Thymus (tissue), 11 donors: ENCODE results near the gene DDX39B. TPM values are rescaled to one million over a fixed set of nuclear protein-coding genes. Genes with fewer than 3 reads are reported as not detected.
A peak's percentile ranks its signal among the peaks of the same experiment; 100 is the strongest.
"Not testable (repeated sequence)": the region's sequence is repeated elsewhere in the genome, so short reads cannot be mapped to it uniquely, and the experiment has no call there.

Experiments used
- DNase-seq, 9 donors: peaks; one replicate each; pipeline ENCODE4 v3.0.0-alpha.2; 2013; ENCODE audit warnings: low spot score in 9 of 9, low read depth in 6 of 9, missing footprints in 1 of 9
- H3K27ac ChIP-seq, 2 donors: one replicate each; pipeline ENCODE4 v1.5.1; 2013; ENCODE audit warnings: control low read depth in 1 of 2, low read depth in 1 of 2, low read length in 1 of 2, mild to moderate bottlenecking in 1 of 2, moderate library complexity in 1 of 2
- H3K27me3 ChIP-seq, 2 donors: one replicate each; pipeline ENCODE4 v1.5.1; 2013; ENCODE audit warnings: low read length in 1 of 2; ENCODE audit not compliant: control insufficient read depth in 2 of 2, insufficient read depth in 1 of 2
- H3K36me3 ChIP-seq, 2 donors: one replicate each; pipeline ENCODE4 v1.5.1; 2013; ENCODE audit warnings: low read length in 1 of 2, mild to moderate bottlenecking in 1 of 2, moderate library complexity in 1 of 2; ENCODE audit not compliant: control insufficient read depth in 2 of 2, insufficient read depth in 2 of 2
- H3K4me1 ChIP-seq, 2 donors: one replicate each; pipeline ENCODE4 v1.5.1; 2013; ENCODE audit warnings: low read length in 2 of 2; ENCODE audit not compliant: control insufficient read depth in 2 of 2, insufficient read depth in 2 of 2
- H3K4me3 ChIP-seq, 2 donors: one replicate each; pipeline ENCODE4 v1.5.1; 2013; ENCODE audit warnings: low read length in 2 of 2, control low read depth in 1 of 2, mild to moderate bottlenecking in 1 of 2
- H3K9me3 ChIP-seq, 2 donors: one replicate each; pipeline ENCODE4 v1.5.1; 2013; ENCODE audit warnings: low read length in 1 of 2, mild to moderate bottlenecking in 1 of 2; ENCODE audit not compliant: control insufficient read depth in 2 of 2, insufficient read depth in 1 of 2
- WGBS: extraction: QIAGEN DNeasy Blood & Tissue Kit; methylation state at CpG from one replicate; pipeline ENCODE4 v1.1.7; 2013; 5-methylcytosine and 5-hydroxymethylcytosine counted together
- polyA plus RNA-seq: library from polyadenylated mRNA; stranded (reverse); fragments of 200-250 nt; gene quantifications from one replicate; pipeline ENCODE4 v1.2.3, GENCODE V29; 2013
- total RNA-seq: library from RNA; stranded (reverse); fragments of 120-200 nt; gene quantifications from one replicate; pipeline ENCODE4 v1.2.4, GENCODE V29; 2013
- donor health status: healthy.

The DDX39B gene
- total and polyA plus RNA-seq, 2 donors, result 305 to 761 TPM

DNA sequence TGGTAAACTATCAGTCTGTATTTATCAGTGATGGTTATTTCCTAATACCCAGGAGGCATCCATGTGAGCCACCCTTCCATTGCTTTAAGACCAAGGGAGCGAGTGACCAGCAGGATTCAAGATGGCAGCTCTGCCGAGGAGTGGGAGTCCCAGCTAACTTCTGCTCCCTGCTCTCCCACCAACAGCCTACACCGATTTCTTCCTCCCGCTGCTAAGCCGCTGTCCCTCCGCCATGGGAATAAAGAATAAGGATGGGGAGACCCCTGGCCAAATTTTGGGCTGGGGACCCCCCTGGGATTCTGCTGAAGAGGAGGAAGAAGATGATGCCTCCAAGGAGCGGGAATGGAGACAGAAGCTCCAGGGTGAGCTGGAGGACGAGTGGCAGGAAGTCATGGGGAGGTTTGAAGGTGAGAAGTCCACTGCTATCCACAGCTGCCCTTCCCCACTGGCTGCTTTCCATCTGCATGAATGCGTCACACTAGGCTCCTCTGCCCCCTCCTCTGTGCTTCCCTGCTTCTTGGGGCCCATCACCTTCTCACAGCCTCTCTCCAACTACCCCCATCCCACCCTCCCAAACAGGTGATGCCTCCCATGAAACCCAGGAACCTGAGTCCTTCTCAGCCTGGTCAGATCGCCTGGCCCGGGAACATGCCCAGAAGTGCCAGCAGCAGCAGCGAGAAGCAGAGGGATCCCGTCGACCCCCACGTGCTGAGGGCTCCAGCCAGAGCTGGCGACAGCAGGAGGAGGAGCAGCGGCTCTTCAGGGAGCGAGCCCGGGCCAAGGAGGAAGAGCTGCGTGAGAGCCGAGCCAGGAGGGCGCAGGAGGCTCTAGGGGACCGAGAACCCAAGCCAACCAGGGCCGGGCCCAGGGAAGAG, 15.9 kb upstream of the DDX39B start:
- Histone ChIP-seq H3K36me3 (peaks cover 7 to 34% of the 10 kb centered on the region in 2 donors), H3K27me3 (no peaks in the 10 kb centered on the region), H3K4me1 (peaks cover 43 to 61% of the 10 kb centered on the region in 2 donors), H3K4me3 (no peak overlapping the region), H3K9me3 (no peaks in the 10 kb centered on the region), H3K27ac (peak overlapping the region; percentile 71 to 85)
- WGBS, result 70% methylated on average over 24 of the region's 24 CpGs
- no peak for DNase-seq

DNA sequence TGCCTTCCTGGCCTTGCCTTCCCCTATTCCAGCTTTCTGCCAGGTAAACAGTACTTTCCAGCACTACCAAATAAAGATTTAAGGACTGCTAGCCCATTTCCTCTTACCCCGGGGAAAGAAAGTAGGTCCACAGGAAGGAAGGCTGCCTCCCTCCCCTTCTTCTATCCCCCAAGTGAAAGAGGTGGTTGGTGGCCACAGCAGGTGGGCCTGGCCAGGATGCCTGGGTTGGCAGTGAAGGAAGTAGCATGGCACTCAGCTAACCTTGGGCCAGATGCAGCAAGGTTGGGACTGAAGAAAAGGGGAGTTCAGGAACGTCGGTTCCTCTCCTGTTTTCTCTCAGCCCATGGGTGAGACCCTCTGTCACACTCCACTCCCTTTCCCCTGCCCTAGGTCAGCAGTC, 14.5 kb upstream of the DDX39B start:
- Histone ChIP-seq H3K27me3 (no peaks in the 10 kb centered on the region), H3K4me3 (no peak overlapping the region), H3K4me1 (peaks cover 43 to 61% of the 10 kb centered on the region in 2 donors), H3K9me3 (no peaks in the 10 kb centered on the region), H3K27ac (peak overlapping the region; percentile 74 to 75), H3K36me3 (peaks cover 7 to 36% of the 10 kb centered on the region in 2 donors)
- DNase-seq, result peak in 1 of 9 donors; percentile 74
- 10% methylated on average over 3 of the region's 3 CpGs for WGBS

DNA sequence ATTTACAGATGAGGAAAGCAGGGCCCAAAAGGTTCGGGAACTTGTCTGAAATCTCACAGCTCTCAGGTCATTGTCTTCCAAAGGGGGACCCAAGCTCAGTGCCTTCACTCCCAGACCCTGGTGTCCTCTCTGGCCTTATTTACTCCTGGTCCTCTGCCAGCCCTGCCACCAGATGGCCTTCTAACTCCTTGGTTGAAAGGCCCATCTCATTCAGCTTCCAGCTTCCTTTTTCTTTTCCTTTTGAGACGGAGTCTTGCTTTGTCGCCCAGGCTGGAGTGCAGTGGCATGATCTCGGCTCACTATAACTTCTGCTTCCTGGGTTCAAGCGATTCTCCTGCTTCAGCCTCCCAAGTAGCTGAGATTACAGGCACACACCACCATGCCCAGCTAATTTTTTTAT, 9.6 kb upstream of the DDX39B start:
- not testable (repeated sequence) for H3K4me3 ChIP-seq, H3K27ac ChIP-seq, H3K9me3 ChIP-seq, H3K27me3 ChIP-seq
- 27% methylated on average over 5 of the region's 5 CpGs for WGBS
- Histone ChIP-seq H3K36me3 (peaks cover 13 to 26% of the 10 kb centered on the region in 2 donors), H3K4me1 (peaks cover 13 to 34% of the 10 kb centered on the region in 2 donors)
- DNase-seq, result peak in 4 of 9 donors; percentile 56 to 88 (median 72)

DNA sequence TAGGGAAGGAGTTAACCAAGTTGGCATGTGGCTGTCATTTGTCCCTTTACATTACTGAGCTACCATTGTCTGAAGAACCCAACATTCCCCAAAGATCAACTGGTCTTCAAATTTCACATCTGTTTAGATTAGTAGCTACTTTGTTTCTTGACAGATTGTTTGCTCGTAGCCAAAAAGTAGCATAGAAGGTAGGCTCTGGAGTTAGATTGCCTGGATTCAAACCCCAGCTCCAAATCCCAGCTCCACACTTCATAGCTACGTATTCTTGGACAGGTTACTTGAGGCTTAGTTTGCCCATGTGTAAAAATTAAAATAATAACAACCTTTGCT, 6.7 kb upstream of the DDX39B start:
- Histone ChIP-seq H3K9me3 (no peaks in the 10 kb centered on the region), H3K27ac (peak overlapping the region in 1 of 2 donors; percentile 87), H3K27me3 (no peaks in the 10 kb centered on the region), H3K4me3 (no peak overlapping the region), H3K4me1 (peaks cover 7 to 31% of the 10 kb centered on the region in 2 donors), H3K36me3 (peaks cover 13 to 20% of the 10 kb centered on the region in 2 donors)
- DNase-seq, result no peak
- 97% methylated on average over 2 of the region's 2 CpGs for WGBS

DNA sequence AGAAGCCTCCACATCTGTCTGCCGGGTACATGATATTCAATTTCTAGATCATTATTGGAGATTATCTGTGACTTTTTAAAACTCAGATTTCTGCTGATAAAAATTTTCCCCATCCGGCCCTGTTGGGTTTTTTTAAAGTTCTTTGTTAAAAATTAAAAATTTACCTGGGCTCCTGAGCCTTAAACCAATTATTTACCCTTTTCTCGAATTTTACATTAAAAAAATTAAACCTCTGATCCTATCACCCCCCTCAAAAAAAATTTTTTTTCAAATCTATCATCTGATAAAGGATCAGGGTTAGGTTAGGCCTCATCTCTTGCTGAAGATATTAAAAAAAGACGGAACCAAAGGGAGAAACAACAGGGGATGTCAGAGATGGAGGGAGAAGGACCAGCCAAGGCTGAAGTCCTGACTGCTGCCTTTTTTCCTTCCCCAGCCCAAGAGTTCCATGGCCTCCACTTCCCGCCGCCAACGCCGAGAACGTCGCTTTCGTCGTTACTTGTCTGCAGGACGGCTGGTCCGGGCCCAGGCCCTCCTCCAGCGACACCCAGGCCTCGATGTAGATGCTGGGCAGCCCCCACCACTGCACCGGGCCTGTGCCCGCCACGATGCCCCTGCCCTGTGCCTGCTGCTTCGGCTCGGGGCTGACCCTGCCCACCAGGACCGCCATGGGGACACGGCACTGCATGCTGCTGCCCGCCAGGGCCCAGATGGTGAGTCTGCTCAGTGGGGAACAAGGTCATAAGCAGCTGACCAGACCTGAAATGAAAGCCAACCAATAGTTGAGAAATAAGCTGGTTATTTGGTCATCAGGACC, 6.1 kb upstream of the DDX39B start:
- no peak for DNase-seq
- Histone ChIP-seq H3K27me3 (no peaks in the 10 kb centered on the region), H3K9me3 (no peaks in the 10 kb centered on the region), H3K4me1 (peaks cover 8 to 34% of the 10 kb centered on the region in 2 donors), H3K27ac (peak overlapping the region; percentile 84 to 87), H3K4me3 (peak overlapping the region; percentile 53 to 63), H3K36me3 (peaks cover 13 to 14% of the 10 kb centered on the region in 2 donors)
- 86% methylated on average over 24 of the region's 24 CpGs for WGBS

DNA sequence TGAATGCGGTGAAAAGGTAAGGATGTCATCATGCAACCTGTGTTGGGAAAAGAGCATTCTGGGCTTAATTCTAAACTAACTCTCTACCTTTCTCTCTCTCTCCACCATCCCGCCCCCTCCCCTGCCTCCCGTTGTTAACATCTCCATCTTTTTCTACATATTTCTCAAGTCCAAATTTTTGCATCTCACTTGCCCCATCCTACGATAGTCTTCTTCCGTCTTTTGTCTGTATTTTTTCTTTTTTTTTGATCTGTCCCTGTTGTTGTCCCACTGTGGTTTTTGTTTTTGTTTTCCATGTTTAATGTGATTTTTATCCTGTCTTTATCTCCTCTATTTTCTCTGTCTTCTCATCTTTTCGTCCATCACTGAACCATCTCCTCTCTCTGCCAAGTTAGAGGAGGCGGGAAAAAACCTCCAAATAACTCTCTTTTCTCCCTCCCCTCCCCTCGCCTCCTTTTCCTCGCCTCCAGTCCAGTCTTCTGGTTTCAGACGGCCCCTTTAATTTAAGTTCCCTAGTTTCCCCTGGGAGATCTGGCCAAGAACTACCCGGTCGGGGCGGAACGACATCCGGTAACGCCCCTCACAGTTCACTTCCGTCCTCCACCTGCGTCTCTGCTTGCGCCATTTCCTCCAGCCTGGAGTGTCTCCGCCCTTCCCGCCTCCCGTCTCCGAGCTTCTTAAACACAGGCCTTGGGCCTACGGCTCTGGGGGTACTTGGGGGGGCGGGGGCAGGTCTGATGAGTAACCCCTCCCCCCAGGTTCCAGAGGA, 5.3 kb upstream of the DDX39B start, which contains the start of gene NFKBIL1:
NFKBIL1 (plus strand) TSS at position 651 of the 769 bp plus-strand sequence; CDS start at position 738, 87 bp downstream.
- WGBS, result under 1% methylated on average over 25 of the region's 25 CpGs

DNA sequence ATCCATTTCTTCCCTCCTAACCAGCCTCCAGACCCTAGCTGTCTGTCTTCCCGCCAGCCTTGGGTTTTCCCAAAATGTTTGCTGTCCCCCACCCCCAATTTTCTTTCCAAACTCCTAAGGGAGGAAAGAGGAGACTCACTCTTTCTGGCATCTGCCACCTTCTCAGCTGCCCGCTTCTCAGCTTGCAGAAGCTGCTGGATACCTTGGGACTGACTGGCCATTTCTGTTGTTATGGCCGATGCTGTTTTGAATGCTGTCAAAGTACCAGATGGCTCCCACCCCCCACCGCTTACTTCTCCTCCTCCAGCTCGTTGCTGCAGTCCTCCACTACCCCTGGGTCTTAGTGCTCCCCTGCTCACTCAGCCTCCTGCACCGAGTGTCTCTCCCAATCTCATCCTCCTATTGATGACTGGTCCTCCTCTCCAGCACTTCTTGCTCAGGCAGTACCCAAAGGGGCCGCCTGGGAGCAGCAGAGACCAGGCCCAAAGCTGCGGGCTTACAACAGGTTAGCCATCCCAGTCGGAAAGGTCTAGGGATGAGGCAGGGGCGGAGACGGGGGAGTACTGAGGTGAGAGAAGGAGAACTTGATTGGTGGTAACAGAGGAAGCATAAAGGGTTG, 4.6 kb upstream of the DDX39B start, which contains the start of gene ATP6V1G2:
ATP6V1G2 (minus strand) TSS at position 270 of the 619 bp plus-strand sequence; CDS start at position 221, 49 bp downstream.
- H3K36me3 ChIP-seq, result peaks cover 13% of the 10 kb centered on the region in 2 donors
- H3K27ac ChIP-seq, result peak within 1 kb of the TSS; percentile 84 to 87
- H3K9me3 ChIP-seq, result no peaks in the 10 kb centered on the region
- no peaks in the 10 kb centered on the region for H3K27me3 ChIP-seq
- peak within 1 kb of the TSS; percentile 53 to 63 for H3K4me3 ChIP-seq
- DNase-seq, result peak; percentile 75 to 92 (median 84)
- peaks cover 13 to 35% of the 10 kb centered on the region in 2 donors for H3K4me1 ChIP-seq
- 16% methylated on average over 11 of the region's 11 CpGs for WGBS

More for the DNA sequence above, 5.3 kb upstream of the DDX39B start, which contains the start of gene NFKBIL1:
- peak; percentile 87 to 97 (median 94) for DNase-seq
- Histone ChIP-seq H3K4me3 (peak within 1 kb of the TSS; percentile 53 to 63), H3K27me3 (no peaks in the 10 kb centered on the region), H3K9me3 (no peaks in the 10 kb centered on the region), H3K27ac (peak within 1 kb of the TSS; percentile 84 to 87), H3K36me3 (peaks cover 13% of the 10 kb centered on the region in 2 donors), H3K4me1 (peaks cover 13 to 38% of the 10 kb centered on the region in 2 donors)

DNA sequence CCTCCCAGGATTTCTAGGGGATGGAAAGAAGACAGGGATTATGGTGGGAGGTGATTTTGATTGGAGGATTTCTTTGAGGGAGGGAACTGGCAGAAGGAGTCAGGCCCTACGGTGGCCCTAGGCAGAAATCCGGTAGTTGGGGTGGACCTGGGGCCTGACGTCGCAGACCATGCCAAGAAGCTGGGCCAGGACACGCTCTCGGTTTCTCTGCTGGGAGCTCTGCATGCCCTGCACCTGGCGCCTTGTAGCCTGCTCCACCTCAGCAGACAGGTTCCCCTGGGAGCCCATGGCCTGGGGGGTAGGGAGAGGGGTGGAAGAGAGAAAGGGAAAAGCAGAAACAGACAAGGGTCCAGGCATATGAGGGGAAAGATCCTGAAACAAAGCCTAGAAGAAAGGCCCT, 3.5 kb upstream of the DDX39B start:
- no peaks in the 10 kb centered on the region for H3K9me3 ChIP-seq
- H3K4me1 ChIP-seq, result peaks cover 16 to 36% of the 10 kb centered on the region in 2 donors
- H3K27ac ChIP-seq, result no peak overlapping the region
- DNase-seq, result no peak
- H3K36me3 ChIP-seq, result peaks cover 9 to 10% of the 10 kb centered on the region in 2 donors
- WGBS, result 96% methylated on average over 7 of the region's 7 CpGs
- H3K4me3 ChIP-seq, result no peak overlapping the region
- H3K27me3 ChIP-seq, result no peaks in the 10 kb centered on the region
